Neuron (in vitro differentiated cells): Measurements from ENCODE around the gene STAB1.

Experiments
- H2AFZ ChIP-seq: one replicate; pipeline ENCODE4 v1.6.1; 2013; ENCODE audit warnings: low read depth, mild to moderate bottlenecking, inconsistent platforms, low read length, moderate library complexity
- H3K27me3 ChIP-seq: one replicate; pipeline ENCODE4 v1.6.1; 2013; ENCODE audit warnings: low read length; ENCODE audit not compliant: insufficient read depth
- H3K36me3 ChIP-seq: one replicate; pipeline ENCODE4 v1.6.1; 2013; ENCODE audit warnings: low read length; ENCODE audit not compliant: insufficient read depth
- H3K4me1 ChIP-seq: one replicate; pipeline ENCODE4 v1.6.1; 2013; ENCODE audit warnings: low read length; ENCODE audit not compliant: insufficient read depth
- H3K4me3 ChIP-seq: 2 replicates; pipeline ENCODE4 v1.5.1; 2013; ENCODE audit warnings: mild to moderate bottlenecking, low read length, moderate library complexity
- H3K9me3 ChIP-seq: one replicate; pipeline ENCODE4 v1.6.1; 2013; ENCODE audit warnings: low read length

The STAB1 gene

DNA sequence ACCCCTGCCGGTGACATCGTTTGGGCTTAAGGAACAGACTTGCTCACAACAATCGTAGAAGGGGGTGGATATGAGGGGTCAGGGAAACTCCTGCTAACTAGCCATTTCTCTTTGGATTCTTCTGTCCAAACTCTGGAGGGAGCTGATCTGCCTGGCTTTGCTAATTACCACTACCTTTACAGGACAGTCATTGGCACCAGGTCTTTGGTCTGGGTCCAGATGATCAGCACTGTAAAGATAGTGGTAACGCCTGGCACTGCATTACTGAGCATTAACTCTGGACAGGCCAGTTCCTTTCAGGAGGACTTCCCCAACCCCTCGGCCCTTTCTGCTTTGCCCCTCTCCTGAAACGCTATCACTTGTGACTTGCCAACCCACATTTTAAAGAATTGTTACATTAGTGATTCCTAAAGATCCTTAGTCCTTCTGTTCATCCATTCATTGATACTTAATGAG lies 42.1 kb downstream of the STAB1 start:
- H3K9me3 ChIP-seq, result no peaks in the 10 kb centered on the region
- no peak overlapping the region for H2AFZ ChIP-seq
- H3K36me3 ChIP-seq, result peaks cover 14% of the 10 kb centered on the region
- H3K4me1 ChIP-seq, result peaks cover 19% of the 10 kb centered on the region
- peak overlapping the region; percentile 56 for H3K4me3 ChIP-seq
- no peaks in the 10 kb centered on the region for H3K27me3 ChIP-seq

DNA sequence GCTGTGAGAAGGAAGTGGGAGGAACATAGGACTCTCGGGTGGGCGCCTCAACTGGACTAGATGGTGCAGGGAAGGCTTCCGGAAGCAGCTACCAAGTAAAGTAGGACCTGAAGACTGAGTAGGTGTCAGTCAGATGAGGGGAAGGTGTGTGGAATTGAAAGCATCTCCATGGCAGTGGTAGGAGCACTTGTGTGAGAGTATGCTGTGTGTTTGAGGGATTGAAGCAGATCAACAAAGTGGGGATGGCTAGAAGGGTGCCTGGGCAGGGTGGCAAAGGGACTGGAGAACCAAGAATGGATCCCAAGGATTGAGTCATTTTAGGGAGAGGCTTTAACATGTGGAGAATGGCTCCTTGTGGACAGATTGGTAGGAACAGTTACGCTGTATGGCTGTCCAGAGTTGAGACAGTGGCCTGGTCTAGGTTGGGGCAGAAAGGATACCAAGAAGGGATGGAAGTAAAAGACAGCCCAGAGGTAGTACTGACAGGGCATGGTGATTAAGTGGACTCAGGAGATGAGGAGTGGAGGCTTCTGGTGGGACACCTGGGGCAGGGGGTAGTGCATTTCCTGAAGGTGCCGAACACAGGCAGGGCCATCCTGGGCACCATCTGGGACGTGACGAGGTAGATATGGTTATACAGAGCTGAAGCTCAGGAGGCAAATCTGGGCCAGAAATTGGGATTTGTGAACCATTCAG lies 42.7 kb downstream of the STAB1 start:
- H3K4me3 ChIP-seq, result peak overlapping the region; percentile 56

DNA sequence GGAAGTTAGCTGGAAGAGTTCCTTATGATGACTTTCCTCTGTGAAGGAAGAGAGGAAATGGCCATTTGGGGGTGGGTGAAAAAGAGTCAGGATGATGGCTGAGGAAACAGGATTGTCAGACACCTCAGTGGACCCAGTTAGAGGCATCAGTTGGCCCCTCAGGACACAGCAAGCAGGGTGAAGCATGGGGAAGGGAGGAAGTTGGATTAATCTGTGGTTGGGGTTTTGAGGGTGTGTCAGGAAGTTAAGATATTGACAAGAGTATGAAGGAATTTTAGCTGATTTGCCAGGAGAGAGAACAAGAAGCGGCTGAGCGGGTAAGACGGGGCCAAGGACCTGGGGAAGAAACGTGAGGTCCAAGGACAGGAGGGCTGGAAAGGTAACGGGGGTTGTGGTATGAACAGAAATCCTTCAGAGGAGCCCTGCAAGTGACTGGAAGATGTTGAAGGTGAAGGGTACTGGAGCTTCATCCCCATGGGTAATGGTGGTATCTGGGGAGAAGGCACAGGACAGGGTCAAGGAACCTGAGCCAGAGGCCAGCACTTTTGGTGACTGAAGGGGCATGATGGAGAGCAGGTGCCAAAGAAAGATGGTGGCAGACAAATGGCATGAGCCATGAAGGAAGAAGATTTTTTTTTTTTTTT lies 44.0 kb downstream of the STAB1 start:
- Histone ChIP-seq H3K4me1 (peaks cover 17% of the 10 kb centered on the region), H3K27me3 (no peaks in the 10 kb centered on the region), H3K9me3 (no peaks in the 10 kb centered on the region), H3K4me3 (no peak overlapping the region), H2AFZ (no peak overlapping the region), H3K36me3 (peaks cover 19% of the 10 kb centered on the region)

More for the DNA sequence above, 42.7 kb downstream of the STAB1 start:
- peaks cover 17% of the 10 kb centered on the region for H3K4me1 ChIP-seq
- H3K27me3 ChIP-seq, result no peaks in the 10 kb centered on the region
- H2AFZ ChIP-seq, result no peak overlapping the region
- H3K9me3 ChIP-seq, result no peaks in the 10 kb centered on the region
- H3K36me3 ChIP-seq, result peaks cover 14% of the 10 kb centered on the region

DNA sequence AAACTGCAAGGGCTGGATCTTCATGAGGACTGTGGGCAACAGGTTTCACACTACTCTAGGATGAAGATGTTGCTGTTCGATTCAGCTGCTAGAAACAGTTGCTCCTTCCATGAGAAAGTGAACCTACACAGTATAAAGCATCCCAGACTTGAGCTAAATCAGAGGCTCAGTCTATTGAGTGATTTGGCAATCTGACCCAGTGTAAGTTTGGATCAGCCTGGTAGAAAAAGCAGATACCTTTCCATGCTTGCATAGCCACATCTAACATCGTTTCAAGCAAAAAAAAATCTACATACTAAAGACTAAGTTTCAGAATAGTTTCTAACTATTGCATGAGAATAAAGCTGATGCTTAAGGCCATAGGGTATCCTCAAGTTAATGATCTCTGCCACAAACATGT lies 45.9 kb downstream of the STAB1 start:
- Histone ChIP-seq H3K36me3 (peaks cover 28% of the 10 kb centered on the region), H3K4me1 (peaks cover 13% of the 10 kb centered on the region), H3K9me3 (no peaks in the 10 kb centered on the region), H3K27me3 (no peaks in the 10 kb centered on the region), H3K4me3 (no peak overlapping the region), H2AFZ (no peak overlapping the region)

- H3K4me3 ChIP-seq, result no peak overlapping the region
- no peaks in the 10 kb centered on the region for H3K9me3 ChIP-seq
- peaks cover 56% of the 10 kb centered on the region for H3K36me3 ChIP-seq
- H3K27me3 ChIP-seq, result no peaks in the 10 kb centered on the region
- no peaks in the 10 kb centered on the region for H3K4me1 ChIP-seq
- H2AFZ ChIP-seq, result no peak overlapping the region
Measured at GRCh38 chr3:52544937-52545336, 49.8 kb downstream of the STAB1 start.

DNA sequence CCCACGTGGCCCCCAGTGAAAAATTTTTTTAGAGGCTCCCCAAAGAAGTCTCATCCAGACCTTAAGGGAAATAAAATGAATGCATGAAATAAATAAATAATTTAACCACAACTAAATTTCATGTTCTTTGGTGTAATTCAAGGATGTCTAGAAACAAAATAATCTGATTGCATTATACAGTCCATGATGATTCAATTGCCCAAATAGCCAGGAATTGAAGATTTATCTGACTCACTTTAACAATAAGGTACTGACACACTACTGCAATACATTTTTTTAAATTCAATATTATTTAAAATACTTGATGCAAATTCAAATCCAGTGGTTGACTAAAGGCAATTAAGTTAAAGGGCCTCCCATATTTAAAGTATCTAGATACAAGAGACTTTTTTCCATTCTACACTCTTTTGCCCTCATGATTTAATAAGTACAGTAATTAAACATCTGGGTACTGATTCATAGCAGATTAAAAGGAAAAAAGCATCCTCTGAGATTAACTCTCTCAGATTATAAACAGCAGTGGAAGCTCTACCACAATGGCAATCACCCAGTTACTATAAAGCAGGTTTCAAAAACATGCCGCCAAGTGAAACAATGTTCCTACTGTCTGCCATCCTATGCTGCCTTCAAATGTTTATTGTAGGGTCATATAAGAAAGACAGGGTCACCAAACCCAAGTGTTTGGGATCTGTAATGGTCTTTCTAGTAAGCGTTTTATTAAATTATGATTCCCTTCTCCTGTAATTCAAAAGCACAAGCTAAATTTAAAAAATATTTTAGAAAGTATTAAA lies 51.2 kb downstream of the STAB1 start:
- Histone ChIP-seq H3K36me3 (peaks cover 61% of the 10 kb centered on the region), H3K9me3 (no peaks in the 10 kb centered on the region), H3K4me1 (no peaks in the 10 kb centered on the region)

DNA sequence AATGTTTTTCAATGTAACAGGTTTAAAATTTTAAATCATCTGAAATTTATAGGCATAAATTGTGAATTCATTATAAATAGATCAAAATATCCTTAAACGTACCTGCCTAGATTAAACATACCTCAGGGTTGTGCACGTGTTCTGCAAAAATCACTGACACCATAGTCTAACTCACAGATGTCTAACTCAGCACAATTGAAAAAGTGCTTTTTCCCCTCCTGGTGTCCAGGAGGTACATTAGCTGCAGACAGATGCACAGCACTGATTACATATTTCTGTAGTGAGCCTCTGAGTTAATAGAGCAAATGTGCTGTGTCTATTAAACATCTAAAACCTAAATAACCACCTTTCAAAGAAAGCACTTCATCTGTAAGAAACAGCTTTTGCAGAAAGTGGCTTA lies 52.0 kb downstream of the STAB1 start:
- no peaks in the 10 kb centered on the region for H3K9me3 ChIP-seq
- no peaks in the 10 kb centered on the region for H3K4me1 ChIP-seq
- H2AFZ ChIP-seq, result no peak overlapping the region
- no peak overlapping the region for H3K4me3 ChIP-seq
- peaks cover 65% of the 10 kb centered on the region for H3K36me3 ChIP-seq
- H3K27me3 ChIP-seq, result no peaks in the 10 kb centered on the region

More for the DNA sequence above, 51.2 kb downstream of the STAB1 start:
- Histone ChIP-seq H3K27me3 (no peaks in the 10 kb centered on the region), H3K4me3 (no peak overlapping the region), H2AFZ (no peak overlapping the region)

GRCh38 chr3:52551118-52551517 lies 56.0 kb downstream of the STAB1 start:
- no peaks in the 10 kb centered on the region for H3K9me3 ChIP-seq
- no peak overlapping the region for H3K4me3 ChIP-seq
- H3K36me3 ChIP-seq, result peaks cover 81% of the 10 kb centered on the region
- no peak overlapping the region for H2AFZ ChIP-seq
- H3K27me3 ChIP-seq, result no peaks in the 10 kb centered on the region
- no peaks in the 10 kb centered on the region for H3K4me1 ChIP-seq

- Histone ChIP-seq H2AFZ (no peak overlapping the region), H3K4me1 (peaks cover 1% of the 10 kb centered on the region), H3K4me3 (no peak overlapping the region), H3K9me3 (no peaks in the 10 kb centered on the region), H3K36me3 (peaks cover 79% of the 10 kb centered on the region), H3K27me3 (no peaks in the 10 kb centered on the region)
Measured at GRCh38 chr3:52552089-52552488, 57.0 kb downstream of the STAB1 start.

GRCh38 chr3:52554026-52554755 lies 59.1 kb downstream of the STAB1 start:
- H3K4me3 ChIP-seq, result no peak overlapping the region
- no peaks in the 10 kb centered on the region for H3K9me3 ChIP-seq
- no peaks in the 10 kb centered on the region for H3K27me3 ChIP-seq
- H2AFZ ChIP-seq, result no peak overlapping the region
- H3K36me3 ChIP-seq, result peaks cover 82% of the 10 kb centered on the region
- peaks cover 8% of the 10 kb centered on the region for H3K4me1 ChIP-seq

DNA sequence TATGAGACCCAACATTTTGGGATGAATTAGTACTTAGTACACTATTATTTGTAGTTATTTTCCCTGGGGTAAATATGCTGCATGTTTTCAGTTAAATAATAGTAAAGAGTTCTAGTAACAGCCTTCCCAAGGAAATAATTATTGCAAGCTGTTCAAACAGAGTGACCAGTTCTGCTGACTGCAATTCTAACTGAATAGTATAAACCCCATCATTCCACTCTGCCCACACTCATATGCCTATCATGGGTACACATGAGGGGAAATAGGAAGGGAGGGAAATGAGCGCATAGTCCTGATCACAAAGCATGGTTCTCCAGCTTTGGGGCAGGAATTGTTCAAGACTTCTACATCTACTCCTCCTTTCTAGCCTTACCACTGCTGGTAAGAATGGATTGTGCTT lies 59.9 kb downstream of the STAB1 start:
- H2AFZ ChIP-seq, result no peak overlapping the region
- peaks cover 8% of the 10 kb centered on the region for H3K4me1 ChIP-seq
- no peaks in the 10 kb centered on the region for H3K27me3 ChIP-seq
- H3K36me3 ChIP-seq, result peaks cover 84% of the 10 kb centered on the region
- H3K9me3 ChIP-seq, result no peaks in the 10 kb centered on the region
- H3K4me3 ChIP-seq, result no peak overlapping the region

DNA sequence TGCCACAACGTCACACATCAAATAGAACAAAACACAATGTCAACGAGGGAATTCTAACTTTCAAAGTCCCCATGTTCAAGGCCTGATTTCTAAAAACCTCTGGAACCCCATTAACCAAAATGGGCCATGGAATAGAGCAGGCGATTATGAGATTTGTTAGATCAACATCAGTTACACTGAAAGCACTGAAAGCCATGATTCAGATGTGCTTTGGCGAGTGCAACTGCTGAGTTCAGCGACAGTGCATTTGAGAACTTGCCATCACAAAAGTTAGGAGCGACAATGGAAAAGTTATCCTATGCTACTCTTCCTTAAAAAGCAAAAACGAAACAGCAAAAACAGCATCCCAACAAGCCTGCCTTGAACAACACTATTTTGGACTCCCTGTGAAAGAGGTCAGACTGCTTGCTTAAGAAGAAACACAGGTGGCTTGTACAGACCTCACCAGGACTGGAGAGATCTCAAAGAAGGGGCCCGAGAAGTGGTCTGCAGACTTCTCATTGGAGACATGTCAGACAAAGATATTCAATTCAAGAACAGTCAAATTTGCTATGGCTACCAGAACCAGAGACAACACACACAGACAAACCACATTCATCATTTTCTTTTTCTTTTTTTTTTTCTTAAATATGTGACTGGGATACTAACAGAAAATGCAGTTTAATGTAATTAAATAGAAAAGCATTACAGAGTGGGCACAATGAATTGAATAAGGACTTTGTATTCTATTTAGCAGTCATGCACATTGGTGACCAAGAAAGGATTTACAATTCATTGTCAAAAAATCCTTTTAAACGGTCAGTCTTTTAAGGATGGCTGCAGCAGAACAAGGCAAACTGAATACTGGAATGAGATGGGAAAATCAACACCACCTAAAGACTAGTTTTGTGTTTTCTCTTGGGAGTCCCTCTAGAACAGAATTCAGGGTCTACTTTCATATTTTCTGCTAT lies 62.1 kb downstream of the STAB1 start:
- Histone ChIP-seq H2AFZ (no peak overlapping the region), H3K4me3 (no peak overlapping the region), H3K4me1 (peaks cover 14% of the 10 kb centered on the region), H3K9me3 (no peaks in the 10 kb centered on the region), H3K36me3 (peaks cover 85% of the 10 kb centered on the region), H3K27me3 (no peaks in the 10 kb centered on the region)
